CD4-positive, alpha-beta T cell treated with Interleukin-17A for 4 hours (primary cell): ENCODE measurements around the gene ARPC1A.
"Not testable (repeated sequence)": the region's sequence is repeated elsewhere in the genome, so short reads cannot be mapped to it uniquely, and the experiment has no call there.

Source experiments
- DNase-seq: peaks from one replicate; pipeline ENCODE4 v3.0.0-alpha.2; 2020; ENCODE audit warnings: mixed read lengths

Gene ARPC1A

GRCh38 chr7:99410635-99411034, 84.9 kb downstream of the ARPC1A start:
- no peak for DNase-seq

- DNase-seq = not testable (repeated sequence)
Measured at GRCh38 chr7:99415513-99416127, 89.9 kb downstream of the ARPC1A start.
